DOHH2 (cell line): Measurements from ENCODE around the gene CHRNA5.

Source experiments
- H3F3A ChIP-seq: fragments of 200-600 bp; sonication (generic), shearing (Covaris generic); 2 replicates; pipeline ENCODE4 v1.6.0; 2016; ENCODE audit warnings: antibody characterized with exemption, mild to moderate bottlenecking; ENCODE audit not compliant: control insufficient read depth, insufficient read depth
- H3K27ac ChIP-seq: fragments of 200-600 bp; sonication (generic); 2 replicates; pipeline ENCODE4 v1.5.1; 2014; ENCODE audit warnings: low read depth, mild to moderate bottlenecking, low read length, moderate library complexity
- H3K27me3 ChIP-seq: fragments of 200-600 bp; sonication (generic); 2 replicates; pipeline ENCODE4 v1.6.1; 2014; ENCODE audit warnings: mild to moderate bottlenecking, low read length, mixed read lengths; ENCODE audit not compliant: control insufficient read depth
- H3K36me3 ChIP-seq: fragments of 200-600 bp; sonication (generic); 2 replicates; pipeline ENCODE4 v1.6.1; 2014; ENCODE audit warnings: mild to moderate bottlenecking, low read length, moderate library complexity, mixed read lengths; ENCODE audit not compliant: control insufficient read depth
- H3K4me1 ChIP-seq: fragments of 200-600 bp; sonication (generic); 2 replicates; pipeline ENCODE4 v1.6.1; 2014; ENCODE audit warnings: mild to moderate bottlenecking, low read length, mixed read lengths; ENCODE audit not compliant: control insufficient read depth
- H3K4me2 ChIP-seq: fragments of 200-600 bp; sonication (generic); 2 replicates; pipeline ENCODE4 v1.6.0; 2014; ENCODE audit warnings: mild to moderate bottlenecking, low read length, moderate library complexity
- H3K4me3 ChIP-seq: fragments of 200-600 bp; sonication (generic); 2 replicates; pipeline ENCODE4 v1.5.1; 2014; ENCODE audit warnings: mild to moderate bottlenecking, low read length, mixed read lengths
- H3K79me2 ChIP-seq: fragments of 200-600 bp; sonication (generic); 2 replicates; pipeline ENCODE4 v1.6.1; 2014; ENCODE audit warnings: mild to moderate bottlenecking, low read length, mixed read lengths; ENCODE audit not compliant: control insufficient read depth
- H3K9me2 ChIP-seq: fragments of 200-600 bp; sonication (generic); replicated peaks from 2 replicates; pipeline ENCODE4 v1.6.1; 2014; ENCODE audit warnings: mild to moderate bottlenecking, low read length, mixed read lengths; ENCODE audit not compliant: control insufficient read depth
- H3K9me3 ChIP-seq: fragments of 200-600 bp; sonication (generic); 2 replicates; pipeline ENCODE4 v1.6.1; 2014; ENCODE audit warnings: antibody characterized with exemption, low read length, mixed read lengths; ENCODE audit not compliant: control insufficient read depth, insufficient read depth
- H4K20me1 ChIP-seq: fragments of 200-600 bp; sonication (generic); 2 replicates; pipeline ENCODE4 v1.6.0; 2014; ENCODE audit warnings: low read depth, mild to moderate bottlenecking, antibody characterized with exemption, low read length, moderate library complexity; ENCODE audit not compliant: control insufficient read depth, insufficient read depth
- EZH2phosphoT487 ChIP-seq: fragments of 200-600 bp; sonication (generic); IDR thresholded peaks from 2 replicates; pipeline ENCODE4 v1.6.1; 2017; ENCODE audit warnings: borderline replicate concordance, mild to moderate bottlenecking, antibody characterized with exemption, low read length, moderate library complexity, mixed read lengths
- TF ChIP-seq, protein P1 (sequence below): fragments of 200-600 bp; sonication (generic); IDR thresholded peaks from one replicate; pipeline ENCODE4 v1.5.1; 2014; ENCODE audit warnings: antibody characterized with exemption, mild to moderate bottlenecking, low read depth, low read length; ENCODE audit not compliant: poor library complexity, severe bottlenecking

CHRNA5 gene

DNA sequence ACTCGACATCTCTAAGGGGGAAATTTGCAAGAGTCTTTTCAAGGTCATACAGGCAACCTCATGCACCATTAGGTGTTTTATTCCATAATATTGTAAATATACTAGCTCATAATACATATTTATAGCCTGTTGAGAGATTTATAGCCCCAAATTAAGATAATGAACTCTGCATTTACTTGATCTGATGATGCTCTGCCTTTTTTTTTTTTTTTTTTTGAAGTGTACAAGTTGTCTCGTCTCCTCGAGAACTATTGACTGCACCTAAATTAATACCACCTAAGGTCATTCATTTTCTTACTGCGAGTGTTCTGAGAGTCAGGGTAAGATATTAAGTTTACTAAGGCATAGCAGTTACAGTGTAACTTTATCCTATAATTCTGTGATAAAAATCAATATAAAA, 6.1 kb downstream of the CHRNA5 start:
- Histone ChIP-seq H3K9me2 (no peaks in the 10 kb centered on the region), H3K4me3 (no peak overlapping the region), H4K20me1 (no peaks in the 10 kb centered on the region), H3K9me3 (no peaks in the 10 kb centered on the region), H3K79me2 (peaks cover 3% of the 10 kb centered on the region), H3K27ac (no peak overlapping the region), H3K36me3 (no peaks in the 10 kb centered on the region), H3K27me3 (peaks cover 3% of the 10 kb centered on the region; the same call in 1 of the 2 replicates), H3K4me2 (no peak overlapping the region), H3K4me1 (peaks cover 10% of the 10 kb centered on the region), H3F3A (0 out of 2 replicates have a peak, but pooled peaks cover 2% of the 10 kb centered on the region)
- TF ChIP-seq, protein P1, sequence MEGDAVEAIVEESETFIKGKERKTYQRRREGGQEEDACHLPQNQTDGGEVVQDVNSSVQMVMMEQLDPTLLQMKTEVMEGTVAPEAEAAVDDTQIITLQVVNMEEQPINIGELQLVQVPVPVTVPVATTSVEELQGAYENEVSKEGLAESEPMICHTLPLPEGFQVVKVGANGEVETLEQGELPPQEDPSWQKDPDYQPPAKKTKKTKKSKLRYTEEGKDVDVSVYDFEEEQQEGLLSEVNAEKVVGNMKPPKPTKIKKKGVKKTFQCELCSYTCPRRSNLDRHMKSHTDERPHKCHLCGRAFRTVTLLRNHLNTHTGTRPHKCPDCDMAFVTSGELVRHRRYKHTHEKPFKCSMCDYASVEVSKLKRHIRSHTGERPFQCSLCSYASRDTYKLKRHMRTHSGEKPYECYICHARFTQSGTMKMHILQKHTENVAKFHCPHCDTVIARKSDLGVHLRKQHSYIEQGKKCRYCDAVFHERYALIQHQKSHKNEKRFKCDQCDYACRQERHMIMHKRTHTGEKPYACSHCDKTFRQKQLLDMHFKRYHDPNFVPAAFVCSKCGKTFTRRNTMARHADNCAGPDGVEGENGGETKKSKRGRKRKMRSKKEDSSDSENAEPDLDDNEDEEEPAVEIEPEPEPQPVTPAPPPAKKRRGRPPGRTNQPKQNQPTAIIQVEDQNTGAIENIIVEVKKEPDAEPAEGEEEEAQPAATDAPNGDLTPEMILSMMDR, result no peak
- TF ChIP-seq EZH2phosphoT487, result no peak

DNA sequence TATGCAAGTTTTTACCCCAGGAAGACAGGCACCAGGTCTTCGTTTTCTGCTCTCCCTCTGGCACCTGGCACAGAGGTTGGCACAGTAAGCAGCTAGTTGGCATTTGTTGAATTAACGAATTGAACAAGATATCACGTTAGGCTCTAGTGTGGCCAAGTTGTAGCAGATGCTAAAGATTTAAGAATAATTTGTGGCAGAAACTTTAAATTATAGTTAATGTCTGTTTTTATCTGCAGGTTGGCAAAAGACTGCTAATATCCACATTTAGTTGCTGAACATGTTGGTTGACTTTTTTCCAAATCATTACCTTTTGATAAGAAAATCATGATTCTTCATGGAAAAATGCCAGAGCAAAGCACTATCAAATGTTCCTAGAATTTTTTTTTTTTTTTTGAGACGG, 8.1 kb downstream of the CHRNA5 start:
- H3K79me2 ChIP-seq, result no peaks in the 10 kb centered on the region
- no peak overlapping the region for H3K4me3 ChIP-seq
- no peak overlapping the region for H3K27ac ChIP-seq
- no peaks in the 10 kb centered on the region for H3K9me2 ChIP-seq
- no peaks in the 10 kb centered on the region for H3K9me3 ChIP-seq
- no peaks in the 10 kb centered on the region for H3F3A ChIP-seq
- H4K20me1 ChIP-seq, result no peaks in the 10 kb centered on the region
- no peak overlapping the region for H3K4me2 ChIP-seq
- 0 out of 2 replicates have a peak, but pooled peaks cover 3% of the 10 kb centered on the region for H3K4me1 ChIP-seq
- no peaks in the 10 kb centered on the region for H3K36me3 ChIP-seq
- TF ChIP-seq EZH2phosphoT487, result no peak
- TF ChIP-seq, protein P1, result no peak
- no peaks in the 10 kb centered on the region for H3K27me3 ChIP-seq

DNA sequence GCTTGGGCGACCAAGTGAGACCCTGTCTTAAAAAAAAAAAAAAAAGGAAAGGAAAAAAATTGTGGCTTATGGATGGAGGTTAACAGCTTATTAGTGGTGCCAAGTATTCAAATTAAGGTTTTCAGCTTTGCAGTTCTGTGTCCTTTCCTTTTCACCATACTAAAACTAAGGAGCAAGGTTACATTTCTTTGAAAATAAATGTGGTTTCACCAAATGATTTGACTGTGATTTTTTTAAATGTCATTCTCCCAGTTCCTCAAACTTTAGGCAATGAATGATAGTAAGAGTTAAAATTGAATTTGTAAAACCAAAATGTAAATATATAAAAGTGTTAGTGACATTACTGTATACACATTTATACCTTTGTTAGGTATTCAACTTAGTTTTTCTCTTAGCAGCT, 9.6 kb downstream of the CHRNA5 start:
- Histone ChIP-seq H3K27ac (no peak overlapping the region), H3K36me3 (no peaks in the 10 kb centered on the region), H3K4me1 (0 out of 2 replicates have a peak, but pooled peaks cover 3% of the 10 kb centered on the region), H3K9me2 (no peaks in the 10 kb centered on the region), H3K4me3 (no peak overlapping the region), H3K27me3 (no peaks in the 10 kb centered on the region), H4K20me1 (no peaks in the 10 kb centered on the region), H3F3A (no peaks in the 10 kb centered on the region), H3K9me3 (no peaks in the 10 kb centered on the region), H3K79me2 (no peaks in the 10 kb centered on the region), H3K4me2 (no peak overlapping the region)
- TF ChIP-seq, protein P1, result no peak
- TF ChIP-seq EZH2phosphoT487, result no peak
